NK-92 (cell line): ENCODE results near the gene SHISAL2A.

Experiments
- DNase-seq: peaks from one replicate; lab custom pipeline; 2025; ENCODE audit not compliant: unreplicated experiment; lab: John Stamatoyannopoulos, UW

The SHISAL2A gene

DNA sequence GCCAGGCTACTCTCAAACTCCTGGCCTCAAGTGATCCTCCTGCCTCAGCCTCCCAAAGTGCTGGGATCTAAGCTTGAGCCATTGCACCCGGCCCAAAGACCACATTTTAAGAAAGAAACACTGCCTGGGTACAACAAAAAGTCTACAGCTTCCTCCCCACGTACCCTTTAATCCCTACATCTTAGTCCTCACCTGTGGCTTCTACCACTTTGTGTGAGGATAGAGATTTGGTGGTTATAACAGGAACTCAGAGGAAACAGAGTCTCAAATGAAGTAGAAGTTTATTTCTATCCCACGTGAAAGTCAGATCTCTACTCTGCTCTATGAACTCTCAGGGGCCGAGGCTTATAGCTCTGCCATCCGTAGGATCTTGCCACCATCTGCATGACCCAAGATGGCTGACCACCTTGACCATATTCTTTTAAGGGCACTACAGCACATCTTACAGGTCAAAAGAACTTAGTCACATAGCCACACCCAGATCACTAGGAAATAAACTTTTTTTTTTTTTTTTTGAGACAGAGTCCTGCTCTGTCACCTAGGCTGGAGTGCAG lies 17.4 kb upstream of the SHISAL2A start:
- no peak for DNase-seq

DNA sequence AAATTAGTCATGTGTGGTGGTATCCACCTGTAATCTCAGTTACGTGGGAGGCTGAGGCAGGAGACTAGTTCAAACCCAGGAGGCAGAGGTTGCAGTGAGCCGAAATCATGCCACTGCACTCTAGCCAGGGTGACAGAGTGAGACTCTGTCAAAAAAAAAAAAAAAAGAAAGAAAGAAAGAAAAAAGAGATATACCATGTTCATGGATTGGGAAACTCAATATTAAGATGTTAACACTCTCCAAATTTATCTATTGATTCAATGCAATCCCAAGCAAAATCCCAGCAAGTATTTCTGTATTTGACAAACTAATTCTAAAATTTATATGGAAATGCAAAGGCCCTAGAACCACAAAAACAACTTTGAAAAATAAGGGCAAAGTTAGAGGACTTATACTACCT lies 11.0 kb upstream of the SHISAL2A start:
- DNase-seq = no peak

DNA sequence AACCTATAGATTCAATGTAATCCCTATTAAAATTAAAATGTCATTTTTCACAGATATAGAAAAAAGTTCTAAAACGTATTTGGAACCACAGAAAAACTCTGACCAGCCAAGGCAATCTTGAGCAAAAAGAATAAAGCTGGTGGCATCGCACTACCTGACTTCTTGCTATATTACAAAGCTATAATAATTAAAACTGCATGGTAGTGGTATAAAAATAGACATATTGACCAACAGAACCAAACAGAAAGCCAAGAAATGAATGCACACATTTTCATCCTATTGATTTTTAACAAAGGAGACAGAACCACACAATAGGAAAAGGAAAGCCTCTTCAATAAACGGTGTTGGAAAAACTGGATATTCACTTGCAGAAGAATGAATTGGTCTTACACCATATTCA lies 9.2 kb upstream of the SHISAL2A start:
- DNase-seq = no peak

- no peak for DNase-seq
Measured at GRCh38 chr1:52627028-52627427, 5.9 kb upstream of the SHISAL2A start.

- no peak for DNase-seq
Measured at GRCh38 chr1:52628614-52629324, 4.2 kb upstream of the SHISAL2A start.

GRCh38 chr1:52629325-52629643 lies 3.7 kb upstream of the SHISAL2A start:
- DNase-seq = no peak

DNA sequence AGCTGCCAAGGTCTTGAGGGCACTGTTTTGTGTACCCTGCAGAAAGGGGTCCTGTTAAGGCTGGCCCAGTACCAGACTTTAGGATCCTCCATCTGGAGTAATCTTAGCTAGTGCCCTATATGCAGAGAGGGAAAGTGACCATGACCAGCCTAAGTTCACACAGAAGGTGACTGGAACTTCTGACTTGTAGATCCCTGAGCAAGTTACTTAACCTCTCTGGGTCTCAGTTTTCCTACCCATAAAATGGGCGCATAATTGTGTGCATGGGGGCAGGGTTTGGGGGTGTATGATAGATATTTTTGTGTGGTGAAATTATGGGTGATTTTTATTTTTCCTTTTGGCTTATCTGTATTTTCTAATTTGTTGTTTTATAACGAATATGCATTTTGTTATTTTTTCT lies 3.3 kb upstream of the SHISAL2A start:
- no peak for DNase-seq

DNA sequence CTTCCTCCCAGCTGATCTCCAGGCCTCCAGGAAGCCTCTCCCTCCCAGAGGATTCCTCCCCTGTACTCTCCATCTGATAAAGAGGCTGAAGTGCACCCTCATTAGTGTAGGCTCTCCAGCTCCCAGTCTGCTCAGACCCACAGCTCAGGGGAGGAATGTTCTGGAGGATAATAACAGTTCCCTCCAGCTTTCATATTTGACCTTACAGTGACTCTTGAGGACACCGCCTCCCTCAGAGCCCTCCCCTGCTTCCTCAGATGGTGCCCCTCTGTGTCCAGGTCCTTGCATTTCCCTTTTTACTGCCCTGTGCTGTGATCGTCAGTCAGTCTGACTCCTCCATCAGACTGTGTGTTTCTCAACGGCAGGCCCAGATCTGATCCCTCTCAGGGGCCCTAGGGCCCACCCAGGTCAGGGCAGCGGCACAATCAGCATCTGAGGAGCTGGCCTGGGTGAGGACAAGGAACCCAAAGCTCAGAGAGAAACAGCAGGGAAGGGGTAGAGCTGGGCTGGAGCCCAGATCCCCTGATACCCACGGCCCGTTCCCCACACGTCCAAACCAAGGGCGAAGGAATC lies 1.1 kb upstream of the SHISAL2A start:
- DNase-seq = no peak

GRCh38 chr1:52633291-52633754 lies 355 bp downstream of the SHISAL2A start:
- DNase-seq = no peak

GRCh38 chr1:52634111-52634510 lies 1.1 kb downstream of the SHISAL2A start:
- no peak for DNase-seq

DNA sequence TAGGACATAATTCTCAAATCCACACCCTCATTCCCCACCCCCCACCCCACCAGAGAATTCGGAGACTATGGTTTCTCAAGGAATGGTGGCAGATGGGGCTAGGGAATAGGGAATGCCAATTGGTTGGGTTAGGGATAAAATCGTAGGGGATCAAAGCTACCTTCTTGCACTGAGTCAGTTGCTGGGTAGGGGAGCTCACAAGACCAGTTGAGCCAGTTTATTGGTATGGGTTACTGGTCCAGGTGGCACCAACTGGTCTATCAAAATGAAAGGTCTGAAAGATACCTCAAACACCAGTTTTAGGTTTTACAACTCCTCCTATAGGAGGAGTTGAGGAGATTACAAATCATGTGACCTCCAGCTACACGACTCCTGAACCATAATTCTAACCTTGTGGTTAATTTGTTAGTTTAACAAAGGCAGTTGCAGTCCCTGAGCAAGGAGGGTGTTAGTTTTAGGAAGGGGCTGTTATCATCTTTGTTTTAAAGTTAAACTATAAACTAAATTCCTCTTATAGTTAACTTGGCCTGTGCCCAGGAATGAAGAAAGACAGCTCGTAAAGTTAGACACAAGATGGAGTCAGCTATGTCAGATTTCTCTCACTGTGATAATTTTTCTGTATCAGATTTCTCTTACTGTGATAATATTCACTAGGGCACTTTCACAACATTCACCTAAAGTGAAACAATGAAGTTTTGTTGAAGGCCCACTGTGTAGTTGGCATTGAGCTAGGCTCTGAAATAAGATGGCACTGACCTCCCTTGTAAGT lies 2.5 kb downstream of the SHISAL2A start:
- no peak for DNase-seq

GRCh38 chr1:52636721-52637695 lies 4.0 kb downstream of the SHISAL2A start:
- DNase-seq = no peak

GRCh38 chr1:52637946-52638345 lies 5.0 kb downstream of the SHISAL2A start:
- no peak for DNase-seq

- DNase-seq = no peak
Measured at GRCh38 chr1:52640697-52641096, 7.7 kb downstream of the SHISAL2A start.

- DNase-seq = no peak
Measured at GRCh38 chr1:52641307-52641706, 8.3 kb downstream of the SHISAL2A start.

DNA sequence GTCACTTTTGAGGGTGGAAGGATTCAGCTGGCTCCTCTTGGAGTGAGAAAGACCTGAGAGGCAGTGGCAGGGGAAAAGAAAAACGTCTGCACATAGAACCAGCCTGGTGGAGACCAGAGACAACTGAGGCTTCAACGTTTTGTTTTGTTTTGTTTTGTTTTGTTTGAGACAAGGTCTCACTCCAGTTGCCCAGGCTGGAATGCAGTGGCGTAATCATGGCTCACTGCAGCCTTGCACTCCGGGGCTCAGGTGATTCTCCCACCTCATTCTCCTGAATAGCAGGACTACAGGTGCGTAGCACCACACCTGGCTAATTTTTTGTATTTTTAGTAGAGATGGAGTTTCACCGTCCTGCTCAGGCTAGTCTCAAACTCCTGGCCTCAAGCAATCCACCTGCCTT lies 12.3 kb downstream of the SHISAL2A start:
- DNase-seq = no peak

GRCh38 chr1:52651904-52652303 lies 18.9 kb downstream of the SHISAL2A start:
- no peak for DNase-seq

GRCh38 chr1:52653207-52653849 lies 20.4 kb downstream of the SHISAL2A start:
- DNase-seq = no peak

GRCh38 chr1:52654063-52654462 lies 21.1 kb downstream of the SHISAL2A start:
- no peak for DNase-seq

GRCh38 chr1:52657702-52658101 lies 24.7 kb downstream of the SHISAL2A start:
- no peak for DNase-seq
